BLaER1 treated with 17β-estradiol and CSF1 and Interleukin-3, amounts not matched to agents 10 nM and 100 nM (cell line): Measurements from ENCODE around the gene B3GNT9.
A peak's percentile ranks its signal among the peaks of the same experiment; 100 is the strongest.

Experiments
- H3K27ac ChIP-seq, 11 experiments: shearing (Covaris generic); formaldehyde crosslinking; 2 replicates each; pipeline ENCODE4 v1.8.1; 2022
- H3K27me3 ChIP-seq, 11 experiments: shearing (Covaris generic); formaldehyde crosslinking; 2 replicates each; pipeline ENCODE4 v1.8.1; 2022
- H3K36me3 ChIP-seq, 11 experiments: shearing (Covaris generic); formaldehyde crosslinking; 2 replicates each; pipeline ENCODE4 v1.8.1; 2022
- H3K4me1 ChIP-seq, 10 experiments: shearing (Covaris generic); formaldehyde crosslinking; 2 replicates each; pipeline ENCODE4 v1.8.1; 2022
- H3K4me2 ChIP-seq, 11 experiments: shearing (Covaris generic); formaldehyde crosslinking; 2 replicates each; pipeline ENCODE4 v1.8.1; 2022
- H3K4me3 ChIP-seq, 10 experiments: shearing (Covaris generic); formaldehyde crosslinking; 2 replicates each; pipeline ENCODE4 v1.8.1; 2022
- H3K9ac ChIP-seq, 11 experiments: shearing (Covaris generic); formaldehyde crosslinking; 2 replicates each; pipeline ENCODE4 v1.8.1; 2022
- H3K9me3 ChIP-seq, 11 experiments: shearing (Covaris generic); formaldehyde crosslinking; replicated peaks in 1 of 11; 2 replicates each; pipeline ENCODE4 v1.8.1; 2022
- H4K20me1 ChIP-seq, 11 experiments: shearing (Covaris generic); formaldehyde crosslinking; 2 replicates each; pipeline ENCODE4 v1.8.1; 2022
- Cebpa-rat ChIP-seq, 11 experiments: shearing (Covaris generic); IDR thresholded peaks; 2 replicates each; pipeline ENCODE4 v1.8.1; 2022

Gene B3GNT9

GRCh38 chr16:67150833-67151396, at the start of gene B3GNT9:
Gene B3GNT9, minus strand, starts transcription at chr16:67150998. Its CDS starts 513 bp downstream, at chr16:67150485.
- Histone ChIP-seq H3K4me2 (peak within 1 kb of the TSS; percentile 79 to 97 (median 85)), H4K20me1 (peaks cover 59 to 100% (median 83%) of the 10 kb centered on the region in 11 experiments), H3K4me1 (peaks cover 19 to 30% (median 23%) of the 10 kb centered on the region in 10 experiments), H3K9ac (peak within 1 kb of the TSS; percentile 34 to 80 (median 69)), H3K9me3 (peaks cover 0 to 12% (median 0%) of the 10 kb centered on the region in 11 experiments; a peak in 4 of 22 replicates), H3K36me3 (peaks cover 37 to 51% (median 42%) of the 10 kb centered on the region in 11 experiments), H3K27ac (peak within 1 kb of the TSS in 1 of 11 experiments; percentile 35; a peak in 2 of 22 replicates), H3K4me3 (peak within 1 kb of the TSS; percentile 54 to 72 (median 60)), H3K27me3 (peaks cover 29 to 59% (median 50%) of the 10 kb centered on the region in 11 experiments)
- TF ChIP-seq Cebpa-rat (IDR thresholded peaks at IDR 0.05), result no peak

- H3K36me3 ChIP-seq, result peaks cover 69 to 94% (median 87%) of the 10 kb centered on the region in 11 experiments
Observed at GRCh38 chr16:67200491-67200890, 49.7 kb upstream of the B3GNT9 start.

GRCh38 chr16:67199808-67200198, 49.0 kb upstream of the B3GNT9 start:
- no peak overlapping the region for H3K4me2 ChIP-seq
- peaks cover 76 to 97% (median 91%) of the 10 kb centered on the region in 11 experiments for H3K36me3 ChIP-seq
- H3K4me1 ChIP-seq, result peaks cover 20 to 40% (median 31%) of the 10 kb centered on the region in 10 experiments
- TF ChIP-seq Cebpa-rat (IDR thresholded peaks at IDR 0.05), result no peak
- no peak overlapping the region for H3K27ac ChIP-seq
- H3K9me3 ChIP-seq, result no peaks in the 10 kb centered on the region
- no peaks in the 10 kb centered on the region for H3K27me3 ChIP-seq
- H4K20me1 ChIP-seq, result peaks cover 23 to 91% (median 49%) of the 10 kb centered on the region in 11 experiments; a peak in 21 of 22 replicates
- H3K4me3 ChIP-seq, result no peak overlapping the region
- H3K9ac ChIP-seq, result no peak overlapping the region

More at GRCh38 chr16:67200491-67200890, 49.7 kb upstream of the B3GNT9 start:
- Histone ChIP-seq H3K27me3 (no peaks in the 10 kb centered on the region), H3K9me3 (no peaks in the 10 kb centered on the region), H3K4me1 (peaks cover 20 to 35% (median 29%) of the 10 kb centered on the region in 10 experiments), H3K4me3 (no peak overlapping the region), H3K27ac (no peak overlapping the region), H3K4me2 (no peak overlapping the region), H4K20me1 (peaks cover 19 to 85% (median 43%) of the 10 kb centered on the region in 11 experiments; a peak in 21 of 22 replicates), H3K9ac (no peak overlapping the region)
- TF ChIP-seq Cebpa-rat (IDR thresholded peaks at IDR 0.05), result no peak

GRCh38 chr16:67199011-67199807, 48.4 kb upstream of the B3GNT9 start, which contains the start of gene ELMO3:
Gene ELMO3, plus strand, starts transcription at chr16:67199131. Its CDS starts 196 bp downstream, at chr16:67199327.
- Histone ChIP-seq H3K9ac (peak within 1 kb of the TSS in 10 of 11 experiments; percentile 11 to 57 (median 49); a peak in 14 of 22 replicates), H3K4me3 (no peak within 1 kb of the TSS; a peak in 1 of 20 replicates), H4K20me1 (peaks cover 28 to 92% (median 53%) of the 10 kb centered on the region in 11 experiments; a peak in 21 of 22 replicates), H3K9me3 (no peaks in the 10 kb centered on the region), H3K27me3 (no peaks in the 10 kb centered on the region), H3K4me2 (peak within 1 kb of the TSS; percentile 18 to 64 (median 44)), H3K4me1 (peaks cover 23 to 46% (median 36%) of the 10 kb centered on the region in 10 experiments), H3K36me3 (peaks cover 78 to 97% (median 91%) of the 10 kb centered on the region in 11 experiments), H3K27ac (peak within 1 kb of the TSS in 5 of 11 experiments; percentile 10 to 25 (median 17); a peak in 4 of 22 replicates)
- no peak for TF ChIP-seq Cebpa-rat (IDR thresholded peaks at IDR 0.05)

- Histone ChIP-seq H3K4me2 (peak overlapping the region; percentile 18 to 64 (median 44)), H3K4me3 (no peak overlapping the region; a peak in 1 of 20 replicates), H4K20me1 (peaks cover 28 to 92% (median 62%) of the 10 kb centered on the region in 11 experiments; a peak in 21 of 22 replicates), H3K27ac (peak overlapping the region in 5 of 11 experiments; percentile 10 to 25 (median 17); a peak in 4 of 22 replicates), H3K36me3 (peaks cover 73 to 97% (median 90%) of the 10 kb centered on the region in 11 experiments), H3K4me1 (peaks cover 32 to 56% (median 45%) of the 10 kb centered on the region in 10 experiments), H3K9ac (peak overlapping the region in 10 of 11 experiments; percentile 11 to 57 (median 49); a peak in 9 of 22 replicates), H3K9me3 (no peaks in the 10 kb centered on the region), H3K27me3 (no peaks in the 10 kb centered on the region)
- no peak for TF ChIP-seq Cebpa-rat (IDR thresholded peaks at IDR 0.05)
Observed at GRCh38 chr16:67198238-67198734, 47.5 kb upstream of the B3GNT9 start.

GRCh38 chr16:67197704-67198103, 46.9 kb upstream of the B3GNT9 start:
- Histone ChIP-seq H3K4me2 (peak overlapping the region; percentile 18 to 64 (median 44); a peak in 20 of 22 replicates), H3K9me3 (no peaks in the 10 kb centered on the region), H3K27me3 (no peaks in the 10 kb centered on the region), H3K27ac (peak overlapping the region in 4 of 11 experiments; percentile 10 to 25 (median 14); a peak in 4 of 22 replicates), H3K36me3 (peaks cover 67 to 97% (median 90%) of the 10 kb centered on the region in 11 experiments), H3K9ac (peak overlapping the region in 10 of 11 experiments; percentile 11 to 57 (median 49); a peak in 16 of 22 replicates), H3K4me1 (peaks cover 38 to 61% (median 51%) of the 10 kb centered on the region in 10 experiments), H3K4me3 (no peak overlapping the region; a peak in 2 of 20 replicates), H4K20me1 (peaks cover 28 to 92% (median 64%) of the 10 kb centered on the region in 11 experiments; a peak in 21 of 22 replicates)
- no peak for TF ChIP-seq Cebpa-rat (IDR thresholded peaks at IDR 0.05)

- TF ChIP-seq Cebpa-rat (IDR thresholded peaks at IDR 0.05), result no peak
- Histone ChIP-seq H3K27me3 (no peaks in the 10 kb centered on the region), H3K4me3 (no peak overlapping the region), H3K4me2 (peak overlapping the region in 10 of 11 experiments; percentile 8 to 64 (median 40); a peak in 16 of 22 replicates), H3K4me1 (peaks cover 39 to 62% (median 51%) of the 10 kb centered on the region in 10 experiments), H3K36me3 (peaks cover 59 to 89% (median 82%) of the 10 kb centered on the region in 11 experiments), H3K9ac (peak overlapping the region in 10 of 11 experiments; percentile 29 to 57 (median 47); a peak in 13 of 22 replicates), H3K27ac (no peak overlapping the region), H4K20me1 (peaks cover 28 to 86% (median 69%) of the 10 kb centered on the region in 11 experiments; a peak in 21 of 22 replicates), H3K9me3 (no peaks in the 10 kb centered on the region)
Observed at GRCh38 chr16:67196881-67197280, 46.1 kb upstream of the B3GNT9 start.

- no peak for TF ChIP-seq Cebpa-rat (IDR thresholded peaks at IDR 0.05)
- Histone ChIP-seq H3K4me3 (no peak overlapping the region), H3K9me3 (no peaks in the 10 kb centered on the region), H4K20me1 (peaks cover 28 to 76% (median 69%) of the 10 kb centered on the region in 11 experiments; a peak in 21 of 22 replicates), H3K27ac (no peak overlapping the region), H3K4me1 (peaks cover 51 to 74% (median 62%) of the 10 kb centered on the region in 10 experiments), H3K4me2 (peak overlapping the region in 2 of 11 experiments; percentile 26 to 96; a peak in 2 of 22 replicates), H3K36me3 (peaks cover 49 to 77% (median 71%) of the 10 kb centered on the region in 11 experiments), H3K27me3 (no peaks in the 10 kb centered on the region), H3K9ac (peak overlapping the region in 8 of 11 experiments; percentile 6 to 97 (median 47); a peak in 11 of 22 replicates)
Observed at GRCh38 chr16:67195676-67196075, 44.9 kb upstream of the B3GNT9 start.
